MCF 10A (cell line): ENCODE data around the gene PPP1R1C. TPM values are rescaled to one million over a fixed set of nuclear protein-coding genes. Genes with fewer than 3 reads are reported as not detected.

ENCODE experiments used
- BruUV-seq: library from RNA; stranded (reverse); fragments of 400-500 nt; replicated peaks from 2 replicates; lab custom pipeline; 2021; lab: Mats Ljungman, UMichigan
- CTCF ChIA-PET: fragments of 300-600 bp; sonication (Branson Sonifier 250); formaldehyde crosslinking; extraction: SDS; loops from one replicate; lab custom pipeline; 2021; ENCODE audit warnings: antibody characterized with exemption, inconsistent platforms; lab: Yijun Ruan, JAX
- POLR2A ChIA-PET: fragments of 300-600, 350-650 bp; sonication (Branson Sonifier 250); formaldehyde crosslinking; extraction: SDS; loops from one replicate; lab custom pipeline; 2020; ENCODE audit warnings: antibody characterized with exemption, inconsistent platforms; lab: Yijun Ruan, JAX
- DNase-seq: peaks from one replicate; pipeline ENCODE4 v3.0.0-alpha.2; 2018; ENCODE audit not compliant: unreplicated experiment
- H3K27ac Mint-ChIP-seq: one replicate; pipeline ENCODE4 v1.8.0; 2022; ENCODE audit warnings: mild to moderate bottlenecking, low read depth, mixed read lengths; ENCODE audit not compliant: unreplicated experiment
- H3K27me3 Mint-ChIP-seq: one replicate; pipeline ENCODE4 v1.8.0; 2022; ENCODE audit warnings: mixed read lengths; ENCODE audit not compliant: insufficient read depth, unreplicated experiment
- H3K36me3 Mint-ChIP-seq: one replicate; pipeline ENCODE4 v1.8.0; 2022; ENCODE audit warnings: mild to moderate bottlenecking, moderate library complexity, mixed read lengths; ENCODE audit not compliant: insufficient read depth, unreplicated experiment
- H3K4me1 Mint-ChIP-seq: one replicate; pipeline ENCODE4 v1.8.0; 2022; ENCODE audit warnings: mixed read lengths; ENCODE audit not compliant: insufficient read depth, unreplicated experiment
- H3K4me3 Mint-ChIP-seq: one replicate; pipeline ENCODE4 v1.8.0; 2022; ENCODE audit warnings: mild to moderate bottlenecking, moderate library complexity, mixed read lengths; ENCODE audit not compliant: unreplicated experiment
- H3K9me3 Mint-ChIP-seq: one replicate; pipeline ENCODE4 v1.8.0; 2022; ENCODE audit warnings: mixed read lengths; ENCODE audit not compliant: unreplicated experiment
- CTCF ChIP-seq: fragments of 200-600 bp; IDR thresholded peaks from one replicate; pipeline ENCODE4 v1.8.0; 2022; ENCODE audit warnings: antibody characterized with exemption, mild to moderate bottlenecking; ENCODE audit not compliant: unreplicated experiment
- intact Hi-C: fragments of 100-400 bp; cut with micrococcal nuclease; formaldehyde crosslinking; loops from 2 replicates; pipeline ENCODE4 v1.14.1; 2022
- total RNA-seq: library from RNA; stranded (reverse); gene quantifications from 2 replicates; pipeline ENCODE4 v1.2.3, GENCODE V29; 2022

PPP1R1C gene
- total RNA-seq, 1 experiment from 2014 or later, result not detected

GRCh38 chr2:182014284-182014683 is 28.6 kb downstream of the PPP1R1C start:
- CTCF ChIA-PET, result interaction anchor here (0.6 to 1.1 kb wide), 4 partner anchors 61 to 659 kb away, joined by 3 to 4 read pairs (median 3); no protein-coding TSS in a partner anchor

GRCh38 chr2:182015334-182016109 is 29.9 kb downstream of the PPP1R1C start:
- Mint-ChIP-seq H3K4me3 (no peak overlapping the region), H3K27me3 (no peaks in the 10 kb centered on the region), H3K27ac (no peak overlapping the region), H3K9me3 (peaks cover 29% of the 10 kb centered on the region), H3K36me3 (no peaks in the 10 kb centered on the region), H3K4me1 (peaks cover 15% of the 10 kb centered on the region)
- ChIA-PET POLR2A (no interaction called here), CTCF (interaction anchor here (0.7 kb wide), 1 partner anchor 111 kb away, joined by 3 read pairs; no protein-coding TSS in a partner anchor)
- no TSS peak for BruUV-seq
- no peak for TF ChIP-seq CTCF
- intact Hi-C loops, result no loop called here
- DNase-seq, result no peak

More at GRCh38 chr2:182014284-182014683, 28.6 kb downstream of the PPP1R1C start:
- DNase-seq, result no peak
- POLR2A ChIA-PET, result interaction anchor here (0.7 kb wide), 1 partner anchor 18 kb away, joined by 6 read pairs; no protein-coding TSS in a partner anchor
- peaks cover 13% of the 10 kb centered on the region for H3K4me1 Mint-ChIP-seq
- H3K9me3 Mint-ChIP-seq, result peaks cover 29% of the 10 kb centered on the region
- H3K4me3 Mint-ChIP-seq, result no peak overlapping the region
- intact Hi-C loops, result no loop called here
- H3K27me3 Mint-ChIP-seq, result no peaks in the 10 kb centered on the region
- TF ChIP-seq CTCF, result peak; percentile 10
- H3K27ac Mint-ChIP-seq, result no peak overlapping the region
- BruUV-seq, result no TSS peak
- H3K36me3 Mint-ChIP-seq, result no peaks in the 10 kb centered on the region

- Mint-ChIP-seq H3K9me3 (peaks cover 15% of the 10 kb centered on the region), H3K4me1 (peaks cover 22% of the 10 kb centered on the region), H3K27me3 (no peaks in the 10 kb centered on the region), H3K4me3 (no peak overlapping the region), H3K36me3 (no peaks in the 10 kb centered on the region), H3K27ac (peak overlapping the region; percentile 52)
- BruUV-seq, result no TSS peak
- no peak for TF ChIP-seq CTCF
- DNase-seq, result no peak
- ChIA-PET POLR2A (interaction anchor here (0.7 kb wide), 1 partner anchor 81 kb away, joined by 3 read pairs; no protein-coding TSS in a partner anchor), CTCF (no interaction called here)
- intact Hi-C loops, result no loop called here
Observed at GRCh38 chr2:182018218-182018617, 32.6 kb downstream of the PPP1R1C start.

- Mint-ChIP-seq H3K36me3 (no peaks in the 10 kb centered on the region), H3K27me3 (no peaks in the 10 kb centered on the region), H3K4me3 (no peak overlapping the region), H3K4me1 (peaks cover 22% of the 10 kb centered on the region), H3K9me3 (peaks cover 6% of the 10 kb centered on the region), H3K27ac (no peak overlapping the region)
- no peak for TF ChIP-seq CTCF
- intact Hi-C loops, result no loop called here
- POLR2A ChIA-PET, result no interaction called here
- no peak for DNase-seq
- CTCF ChIA-PET, result no interaction called here
- no TSS peak for BruUV-seq
Observed at GRCh38 chr2:182019731-182020130, 34.1 kb downstream of the PPP1R1C start.
